H9 (cell line): Measurements from ENCODE around the gene CAPN2. TPM values are rescaled to one million over a fixed set of nuclear protein-coding genes. Genes with fewer than 3 reads are reported as not detected.

Source experiments
- DNase-seq: peaks from one replicate; pipeline ENCODE4 v3.0.0-alpha.2; 2017
- H2AFZ ChIP-seq: one replicate; pipeline ENCODE4 v1.6.1; 2013; ENCODE audit warnings: mild to moderate bottlenecking, low read length, control low read depth, moderate library complexity
- H2AK5ac ChIP-seq: 2 replicates; pipeline ENCODE4 v1.6.1; 2013; ENCODE audit warnings: low read length, control low read depth, mixed read lengths; ENCODE audit not compliant: insufficient read length
- H2BK120ac ChIP-seq: one replicate; pipeline ENCODE4 v1.6.1; 2013; ENCODE audit warnings: low read depth, mild to moderate bottlenecking, low read length, control low read depth, inconsistent platforms; ENCODE audit not compliant: poor library complexity, severe bottlenecking
- H2BK12ac ChIP-seq: 2 replicates; pipeline ENCODE4 v1.6.1; 2013; ENCODE audit warnings: low read length, control low read depth, mixed read lengths, low read depth; ENCODE audit not compliant: insufficient read length
- H2BK15ac ChIP-seq: 2 replicates; pipeline ENCODE4 v1.6.1; 2013; ENCODE audit warnings: low read depth, low read length, control low read depth
- H2BK20ac ChIP-seq: one replicate; pipeline ENCODE4 v1.6.1; 2013; ENCODE audit warnings: low read depth, mild to moderate bottlenecking, low read length, control low read depth, inconsistent platforms; ENCODE audit not compliant: poor library complexity, severe bottlenecking
- H2BK5ac ChIP-seq: 2 replicates; pipeline ENCODE4 v1.6.1; 2013; ENCODE audit warnings: low read length, control low read depth, mixed read lengths; ENCODE audit not compliant: insufficient read length
- H3K14ac ChIP-seq: 2 replicates; pipeline ENCODE4 v1.6.1; 2013; ENCODE audit warnings: low read length, control low read depth; ENCODE audit not compliant: insufficient read depth
- H3K18ac ChIP-seq: 2 replicates; pipeline ENCODE4 v1.6.1; 2013; ENCODE audit warnings: low read depth, mild to moderate bottlenecking, mixed read lengths, low read length, control low read depth; ENCODE audit not compliant: insufficient read length
- H3K23ac ChIP-seq: 2 replicates; pipeline ENCODE4 v1.6.1; 2013; ENCODE audit warnings: low read length, control low read depth, mixed read lengths, low read depth; ENCODE audit not compliant: insufficient read length
- H3K23me2 ChIP-seq: 2 replicates; pipeline ENCODE4 v1.6.1; 2013; ENCODE audit warnings: low read depth, mild to moderate bottlenecking, mixed read lengths, low read length, control low read depth; ENCODE audit not compliant: insufficient read length, poor library complexity, severe bottlenecking
- H3K27ac ChIP-seq: 2 replicates; pipeline ENCODE4 v1.5.1; 2013; ENCODE audit warnings: low read length, control low read depth, mixed read lengths, low read depth; ENCODE audit not compliant: insufficient read length
- H3K27me3 ChIP-seq: 2 replicates; pipeline ENCODE4 v1.6.1; 2013; ENCODE audit warnings: low read length, control low read depth, inconsistent platforms; ENCODE audit not compliant: insufficient read depth
- H3K4ac ChIP-seq: 2 replicates; pipeline ENCODE4 v1.6.1; 2013; ENCODE audit warnings: low read depth, mild to moderate bottlenecking, control low read depth, inconsistent platforms, low read length, moderate library complexity
- H3K4me1 ChIP-seq: 2 replicates; pipeline ENCODE4 v1.6.1; 2013; ENCODE audit warnings: low read length, control low read depth, inconsistent platforms; ENCODE audit not compliant: insufficient read depth
- H3K4me2 ChIP-seq: 2 replicates; pipeline ENCODE4 v1.6.1; 2013; ENCODE audit warnings: low read length, control low read depth, mixed read lengths; ENCODE audit not compliant: insufficient read length, insufficient read depth
- H3K56ac ChIP-seq: 2 replicates; pipeline ENCODE4 v1.6.1; 2013; ENCODE audit warnings: low read depth, mild to moderate bottlenecking, mixed read lengths, low read length, control low read depth; ENCODE audit not compliant: insufficient read length
- H3K79me1 ChIP-seq: 2 replicates; pipeline ENCODE4 v1.6.1; 2013; ENCODE audit warnings: low read depth, mild to moderate bottlenecking, moderate library complexity, low read length, control low read depth, inconsistent platforms; ENCODE audit not compliant: insufficient read depth, poor library complexity, severe bottlenecking
- H3K79me2 ChIP-seq: 2 replicates; pipeline ENCODE4 v1.6.1; 2013; ENCODE audit warnings: low read length, control low read depth, inconsistent platforms; ENCODE audit not compliant: insufficient read depth
- H3K9ac ChIP-seq: 2 replicates; pipeline ENCODE4 v1.6.1; 2013; ENCODE audit warnings: low read length, control low read depth, mixed read lengths; ENCODE audit not compliant: insufficient read length; ENCODE audit errors: extremely low read depth
- H3K9me3 ChIP-seq: one replicate; pipeline ENCODE4 v1.6.1; 2013; ENCODE audit warnings: low read depth, low read length, inconsistent platforms; ENCODE audit not compliant: control insufficient read depth
- H3T11ph ChIP-seq: one replicate; pipeline ENCODE4 v1.6.1; 2013; ENCODE audit warnings: mild to moderate bottlenecking, low read length, control low read depth, inconsistent platforms
- H4K20me1 ChIP-seq: one replicate; pipeline ENCODE4 v1.6.1; 2013; ENCODE audit not compliant: control insufficient read depth, insufficient read length, insufficient read depth
- H4K5ac ChIP-seq: 2 replicates; pipeline ENCODE4 v1.6.1; 2013; ENCODE audit warnings: low read depth, mild to moderate bottlenecking, mixed read lengths, low read length, control low read depth; ENCODE audit not compliant: insufficient read length
- H4K8ac ChIP-seq: replicated peaks from 2 replicates; pipeline ENCODE4 v1.6.1; 2013; ENCODE audit warnings: low read length, control low read depth, mixed read lengths, low read depth; ENCODE audit not compliant: insufficient read length
- H4K91ac ChIP-seq: 2 replicates; pipeline ENCODE4 v1.6.1; 2013; ENCODE audit warnings: low read depth, mild to moderate bottlenecking, moderate library complexity, mixed read lengths, low read length, control low read depth; ENCODE audit not compliant: insufficient read length
- H3K27ac Mint-ChIP-seq, 3 experiments: 2 replicates in 2 of 3; 3 replicates in 1 of 3; pipeline ENCODE4 v1.8.0; 2020 to 2021; ENCODE audit warnings: mixed read lengths in 3 of 3, mild to moderate bottlenecking in 1 of 3, moderate library complexity in 1 of 3
- H3K27me3 Mint-ChIP-seq: 2 replicates; pipeline ENCODE4 v1.8.0; 2021; ENCODE audit warnings: low read depth, mild to moderate bottlenecking, moderate library complexity, mixed read lengths
- H3K36me3 Mint-ChIP-seq, 3 experiments: 2 replicates in 2 of 3; 3 replicates in 1 of 3; pipeline ENCODE4 v1.8.0; 2020 to 2021; ENCODE audit warnings: low read depth in 3 of 3, mixed read lengths in 3 of 3; ENCODE audit not compliant: insufficient read depth in 1 of 3
- H3K4me1 Mint-ChIP-seq, 2 experiments: 2 replicates each; pipeline ENCODE4 v1.8.0; 2020; ENCODE audit warnings: mixed read lengths in 2 of 2
- H3K4me3 Mint-ChIP-seq, 2 experiments: 2 replicates in 1 of 2; 3 replicates in 1 of 2; pipeline ENCODE4 v1.8.0; 2020 to 2021; ENCODE audit warnings: mild to moderate bottlenecking in 2 of 2, mixed read lengths in 2 of 2, moderate library complexity in 1 of 2
- H3K9me3 Mint-ChIP-seq, 2 experiments: 2 replicates in 1 of 2; 3 replicates in 1 of 2; pipeline ENCODE4 v1.8.0; 2020; ENCODE audit warnings: mild to moderate bottlenecking in 2 of 2, mixed read lengths in 2 of 2, moderate library complexity in 1 of 2
- CTCF ChIP-seq: fragments of 200-600 bp; sonication (generic); conservative IDR thresholded peaks from 3 replicates; pipeline ENCODE4 v1.8.0; 2021; ENCODE audit warnings: antibody characterized with exemption, mild to moderate bottlenecking
- WGBS: extraction: QIAGEN DNeasy Blood & Tissue Kit; methylation state at CpG from one replicate; pipeline ENCODE4 v1.1.7; 2013; ENCODE audit warnings: missing lambda C conversion rate, low lambda C conversion rate, mixed read lengths; ENCODE audit not compliant: insufficient read length; ENCODE audit errors: extremely low coverage; 5-methylcytosine and 5-hydroxymethylcytosine counted together
- total RNA-seq: library from RNA; stranded (reverse); gene quantifications from 2 replicates; pipeline ENCODE4 v1.2.1, GENCODE V29; 2021

The CAPN2 gene
- total RNA-seq, 1 experiment from 2014 or later = 32.2 TPM

GRCh38 chr1:223731133-223731770 is 18.9 kb downstream of the CAPN2 start:
- Histone ChIP-seq H2BK20ac (no peak overlapping the region), H4K8ac (no peak overlapping the region), H2BK5ac (no peak overlapping the region), H3K9me3 (no peaks in the 10 kb centered on the region), H3K23me2 (no peaks in the 10 kb centered on the region), H3K79me2 (no peaks in the 10 kb centered on the region), H3K4me1 (peaks cover 11% of the 10 kb centered on the region), H3K23ac (no peak overlapping the region), H3K79me1 (no peaks in the 10 kb centered on the region), H3T11ph (no peak overlapping the region), H2BK12ac (no peak overlapping the region), H3K27ac (no peak overlapping the region), H4K20me1 (no peaks in the 10 kb centered on the region), H3K9ac (no peak overlapping the region), H4K91ac (no peak overlapping the region), H2BK120ac (no peak overlapping the region), H3K27me3 (peaks cover 28% of the 10 kb centered on the region; the same call in 1 of the 2 replicates), H4K5ac (no peak overlapping the region), H2BK15ac (no peak overlapping the region), H2AK5ac (no peak overlapping the region), H3K56ac (no peak overlapping the region), H3K14ac (no peak overlapping the region), H3K4ac (no peak overlapping the region), H2AFZ (no peak overlapping the region), H3K4me2 (no peak overlapping the region), H3K18ac (no peak overlapping the region)
- H3K27me3 Mint-ChIP-seq = peaks cover 73% of the 10 kb centered on the region
- no peak for DNase-seq
- no peak overlapping the region for H3K27ac Mint-ChIP-seq
- peaks cover 3 to 12% (median 6%) of the 10 kb centered on the region in 3 experiments for H3K36me3 Mint-ChIP-seq
- no CpG with 5 or more reads among the region's 13 CpGs for WGBS
- TF ChIP-seq CTCF = no peak
- H3K4me3 Mint-ChIP-seq = 0 out of 5 replicates have a peak overlapping the region, but pooled peaks of 1 of the 2 experiments have one; percentile 5
- H3K4me1 Mint-ChIP-seq = peaks cover 57 to 65% of the 10 kb centered on the region in 2 experiments
- no peaks in the 10 kb centered on the region; a peak in 3 of 5 replicates for H3K9me3 Mint-ChIP-seq
